ENCODE data around the gene CACNG4.

The CACNG4 gene

DNA sequence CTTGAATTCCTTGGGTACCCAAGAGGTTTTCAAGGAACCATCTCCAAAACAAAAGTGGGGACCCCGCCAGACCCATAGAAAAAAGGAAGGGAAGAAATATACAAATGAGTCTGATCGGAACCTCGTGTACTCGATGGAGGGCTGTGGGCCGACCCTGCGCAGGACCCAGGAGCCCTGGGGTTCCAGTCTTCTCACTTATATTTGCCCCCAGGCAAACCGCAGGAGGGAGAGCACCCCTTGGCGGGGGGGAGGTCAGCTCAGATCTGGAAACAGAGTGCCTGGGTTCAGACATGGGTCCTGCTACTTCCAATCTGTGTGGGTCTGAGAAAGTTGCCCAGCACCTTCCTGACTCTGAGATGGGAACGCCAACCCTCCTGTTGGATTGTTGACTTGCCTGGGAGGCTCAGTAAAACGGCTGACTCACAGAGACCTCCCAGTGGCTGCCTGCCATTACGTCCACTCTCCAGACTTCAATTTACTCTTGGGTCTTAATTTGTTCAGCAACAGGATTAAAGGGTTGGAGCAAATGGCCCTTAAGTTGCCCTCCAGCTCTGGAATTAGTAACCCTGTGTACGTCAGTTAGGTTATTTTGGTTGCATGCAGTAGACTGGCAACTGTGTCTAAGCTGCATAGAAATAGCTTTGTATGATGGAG is 24.9 kb upstream of the CACNG4 start:
- DNase-seq (ENCODE audit: extremely low read depth, insufficient read length) = no peak
- TF ChIP-seq CTCF (IDR thresholded peaks at IDR 0.05; ENCODE audit: insufficient read depth, low read length, poor library complexity, severe bottlenecking) = no peak

GRCh38 chr17:66941249-66941648 is 23.3 kb upstream of the CACNG4 start:
- no peak overlapping the region for H3K4me3 ChIP-seq (replicated peaks; ENCODE audit: low read depth, low read length)
- DNase-seq (ENCODE audit: extremely low read depth, insufficient read length) = no peak
- no peaks in the 10 kb centered on the region for H3K36me3 ChIP-seq (ENCODE audit: control insufficient read depth, insufficient read depth, low read length)
- peaks cover 9% of the 10 kb centered on the region for H3K27me3 ChIP-seq (replicated peaks; ENCODE audit: control insufficient read depth, insufficient read depth, low read length)
- no peak for TF ChIP-seq CTCF (IDR thresholded peaks at IDR 0.05; ENCODE audit: insufficient read depth, low read length, poor library complexity, severe bottlenecking)

More for the DNA sequence above, 24.9 kb upstream of the CACNG4 start:
- Histone ChIP-seq H3K36me3 (ENCODE audit: control insufficient read depth, insufficient read depth, low read length) (no peaks in the 10 kb centered on the region), H3K27me3 (replicated peaks; ENCODE audit: control insufficient read depth, insufficient read depth, low read length) (peaks cover 5% of the 10 kb centered on the region), H3K4me3 (replicated peaks; ENCODE audit: low read depth, low read length) (no peak overlapping the region)

DNA sequence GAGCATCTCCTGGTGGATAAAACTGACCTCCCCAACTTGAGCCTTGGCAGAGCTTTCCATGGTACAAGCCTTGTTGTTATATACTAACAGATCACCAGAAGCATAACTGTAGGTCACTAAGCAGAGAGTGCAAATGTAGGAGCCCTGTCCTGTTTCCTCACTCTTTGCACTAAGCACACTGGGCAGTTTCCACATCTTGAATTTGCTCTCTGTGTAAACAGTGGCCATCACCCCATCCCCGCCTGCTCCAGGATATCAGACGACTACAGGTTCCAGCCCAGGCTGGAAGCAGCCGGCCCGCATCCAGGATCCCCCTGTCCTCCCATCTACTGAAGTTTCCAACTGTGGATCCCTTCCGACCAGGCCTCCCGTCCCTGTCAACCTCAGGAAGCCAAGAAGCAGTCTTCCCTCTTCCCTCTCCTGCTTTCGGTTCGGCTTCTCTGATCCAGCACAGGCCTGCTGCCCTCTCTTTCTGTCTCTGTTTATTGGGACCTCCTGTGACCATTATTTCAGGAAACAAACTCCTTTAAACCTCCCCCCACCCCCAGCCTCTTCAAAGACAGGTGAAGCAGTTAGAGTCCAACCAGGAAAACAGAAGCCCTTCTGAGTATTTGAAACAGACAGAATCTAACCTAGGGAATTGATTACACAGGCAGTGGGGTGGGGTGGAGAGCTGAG is 22.6 kb upstream of the CACNG4 start:
- no peak overlapping the region for H3K4me3 ChIP-seq (replicated peaks; ENCODE audit: low read depth, low read length)
- no peak for TF ChIP-seq CTCF (IDR thresholded peaks at IDR 0.05; ENCODE audit: insufficient read depth, low read length, poor library complexity, severe bottlenecking)
- H3K36me3 ChIP-seq (ENCODE audit: control insufficient read depth, insufficient read depth, low read length) = no peaks in the 10 kb centered on the region
- peaks cover 9% of the 10 kb centered on the region for H3K27me3 ChIP-seq (replicated peaks; ENCODE audit: control insufficient read depth, insufficient read depth, low read length)
- no peak for DNase-seq (ENCODE audit: extremely low read depth, insufficient read length)

GRCh38 chr17:66942451-66943264 is 21.8 kb upstream of the CACNG4 start:
- no peak overlapping the region for H3K4me3 ChIP-seq (replicated peaks; ENCODE audit: low read depth, low read length)
- DNase-seq (ENCODE audit: extremely low read depth, insufficient read length) = no peak
- H3K36me3 ChIP-seq (ENCODE audit: control insufficient read depth, insufficient read depth, low read length) = no peaks in the 10 kb centered on the region
- no peak for TF ChIP-seq CTCF (IDR thresholded peaks at IDR 0.05; ENCODE audit: insufficient read depth, low read length, poor library complexity, severe bottlenecking)
- H3K27me3 ChIP-seq (replicated peaks; ENCODE audit: control insufficient read depth, insufficient read depth, low read length) = peaks cover 9% of the 10 kb centered on the region

DNA sequence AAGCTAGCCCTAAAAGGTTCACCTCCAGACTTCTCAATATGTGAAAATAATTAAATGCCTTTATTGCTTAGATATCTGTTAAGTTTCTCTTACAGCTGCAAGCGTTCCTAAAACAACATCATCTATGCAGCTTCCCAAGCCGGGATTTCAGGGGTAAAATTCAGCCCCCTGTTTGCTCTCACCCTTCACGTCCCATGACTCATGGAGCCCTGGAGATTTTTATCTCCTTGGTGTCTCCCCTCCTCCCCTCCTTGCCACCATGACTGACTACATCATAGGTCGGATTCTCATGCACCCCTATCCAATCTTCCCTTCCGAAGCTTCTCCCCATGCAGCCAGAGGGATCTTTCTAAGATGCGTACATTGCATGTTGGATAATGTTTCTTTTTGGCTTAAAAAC is 21.0 kb upstream of the CACNG4 start:
- TF ChIP-seq CTCF (IDR thresholded peaks at IDR 0.05; ENCODE audit: insufficient read depth, low read length, poor library complexity, severe bottlenecking) = no peak
- peaks cover 9% of the 10 kb centered on the region for H3K27me3 ChIP-seq (replicated peaks; ENCODE audit: control insufficient read depth, insufficient read depth, low read length)
- H3K36me3 ChIP-seq (ENCODE audit: control insufficient read depth, insufficient read depth, low read length) = no peaks in the 10 kb centered on the region
- H3K4me3 ChIP-seq (replicated peaks; ENCODE audit: low read depth, low read length) = no peak overlapping the region
- DNase-seq (ENCODE audit: extremely low read depth, insufficient read length) = no peak
